ENCODE results near the gene CDK14.

CDK14 gene

DNA sequence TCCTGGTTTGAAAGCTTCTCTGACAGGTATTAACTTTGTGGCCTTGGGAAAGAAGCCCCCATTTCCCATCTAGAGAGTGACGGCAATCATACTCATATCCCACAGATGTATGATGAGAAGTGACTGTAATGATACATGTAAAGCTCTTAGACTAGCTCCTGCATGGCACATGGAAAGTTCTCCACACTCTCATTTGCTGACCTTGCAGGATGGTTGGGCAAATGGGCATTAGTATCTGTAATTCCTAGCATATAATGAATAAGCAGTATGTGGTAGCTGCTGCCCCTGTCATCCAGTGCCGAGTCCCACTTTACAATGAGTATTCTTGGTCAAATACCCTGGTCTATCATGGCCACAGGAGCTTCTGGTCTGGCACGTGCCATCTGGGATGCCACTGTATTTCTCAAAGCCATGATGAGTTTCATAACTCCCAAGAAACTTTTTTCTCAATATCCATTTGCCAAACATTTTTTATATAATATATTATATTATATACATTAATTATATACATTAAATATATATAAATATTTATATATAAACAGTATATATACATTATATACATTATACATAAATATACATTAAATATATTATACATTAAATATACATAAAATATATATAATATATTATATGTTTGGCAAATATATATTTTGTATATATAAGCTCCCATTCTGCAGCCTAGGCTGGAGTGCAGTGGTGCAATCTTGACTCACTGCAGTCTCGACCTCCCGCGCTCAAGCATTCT is 561.6 kb downstream of the CDK14 start:
- H3K27ac ChIP-seq = no peak overlapping the region
- no peaks in the 10 kb centered on the region for H3K9me3 ChIP-seq (ENCODE audit: severe bottlenecking)
- no peak for DNase-seq
- TF ChIP-seq, protein P1, sequence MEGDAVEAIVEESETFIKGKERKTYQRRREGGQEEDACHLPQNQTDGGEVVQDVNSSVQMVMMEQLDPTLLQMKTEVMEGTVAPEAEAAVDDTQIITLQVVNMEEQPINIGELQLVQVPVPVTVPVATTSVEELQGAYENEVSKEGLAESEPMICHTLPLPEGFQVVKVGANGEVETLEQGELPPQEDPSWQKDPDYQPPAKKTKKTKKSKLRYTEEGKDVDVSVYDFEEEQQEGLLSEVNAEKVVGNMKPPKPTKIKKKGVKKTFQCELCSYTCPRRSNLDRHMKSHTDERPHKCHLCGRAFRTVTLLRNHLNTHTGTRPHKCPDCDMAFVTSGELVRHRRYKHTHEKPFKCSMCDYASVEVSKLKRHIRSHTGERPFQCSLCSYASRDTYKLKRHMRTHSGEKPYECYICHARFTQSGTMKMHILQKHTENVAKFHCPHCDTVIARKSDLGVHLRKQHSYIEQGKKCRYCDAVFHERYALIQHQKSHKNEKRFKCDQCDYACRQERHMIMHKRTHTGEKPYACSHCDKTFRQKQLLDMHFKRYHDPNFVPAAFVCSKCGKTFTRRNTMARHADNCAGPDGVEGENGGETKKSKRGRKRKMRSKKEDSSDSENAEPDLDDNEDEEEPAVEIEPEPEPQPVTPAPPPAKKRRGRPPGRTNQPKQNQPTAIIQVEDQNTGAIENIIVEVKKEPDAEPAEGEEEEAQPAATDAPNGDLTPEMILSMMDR (IDR thresholded peaks at IDR 0.05; ENCODE audit: low read depth, low read length) = no peak
- H3K4me3 ChIP-seq (ENCODE audit: low read depth, low read length) = no peak overlapping the region
- H3K36me3 ChIP-seq = no peaks in the 10 kb centered on the region
- no peaks in the 10 kb centered on the region for H3K27me3 ChIP-seq (ENCODE audit: insufficient read depth, low read depth, severe bottlenecking)

DNA sequence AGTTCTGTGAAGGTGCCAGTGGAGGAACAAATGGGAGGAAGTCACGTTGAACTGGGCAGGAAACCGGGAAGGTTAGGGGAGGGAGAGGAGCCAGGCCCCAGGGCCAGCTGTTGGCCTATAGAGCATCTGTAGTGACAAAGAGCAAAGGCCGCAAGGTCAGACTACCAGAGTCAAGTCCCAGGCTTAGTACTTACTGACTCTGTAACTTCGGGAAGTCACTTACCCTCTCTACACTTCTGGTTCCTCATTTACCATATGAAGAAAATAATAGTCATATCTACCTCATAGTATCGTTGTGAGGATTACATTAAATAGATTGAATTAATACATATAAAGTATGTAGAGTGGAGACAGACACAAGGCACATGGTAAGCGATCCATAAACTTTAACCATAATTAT is 566.3 kb downstream of the CDK14 start:
- Histone ChIP-seq H3K36me3 (no peaks in the 10 kb centered on the region), H3K27ac (no peak overlapping the region), H3K9me3 (ENCODE audit: severe bottlenecking) (no peaks in the 10 kb centered on the region), H3K27me3 (ENCODE audit: insufficient read depth, low read depth, severe bottlenecking) (no peaks in the 10 kb centered on the region), H3K4me3 (ENCODE audit: low read depth, low read length) (no peak overlapping the region)
- DNase-seq = no peak
- TF ChIP-seq, protein P1 (IDR thresholded peaks at IDR 0.05; ENCODE audit: low read depth, low read length) = no peak

- TF ChIP-seq, protein P1 (IDR thresholded peaks at IDR 0.05; ENCODE audit: low read depth, low read length) = no peak
- H3K27me3 ChIP-seq (ENCODE audit: insufficient read depth, low read depth, severe bottlenecking) = no peaks in the 10 kb centered on the region
- H3K36me3 ChIP-seq = no peaks in the 10 kb centered on the region
- H3K27ac ChIP-seq = no peak overlapping the region
- H3K9me3 ChIP-seq (ENCODE audit: severe bottlenecking) = no peaks in the 10 kb centered on the region
- no peak overlapping the region for H3K4me3 ChIP-seq (ENCODE audit: low read depth, low read length)
- no peak for DNase-seq
These were observed 568.4 kb downstream of the CDK14 start for GRCh38 chr7:91164506-91164905.

DNA sequence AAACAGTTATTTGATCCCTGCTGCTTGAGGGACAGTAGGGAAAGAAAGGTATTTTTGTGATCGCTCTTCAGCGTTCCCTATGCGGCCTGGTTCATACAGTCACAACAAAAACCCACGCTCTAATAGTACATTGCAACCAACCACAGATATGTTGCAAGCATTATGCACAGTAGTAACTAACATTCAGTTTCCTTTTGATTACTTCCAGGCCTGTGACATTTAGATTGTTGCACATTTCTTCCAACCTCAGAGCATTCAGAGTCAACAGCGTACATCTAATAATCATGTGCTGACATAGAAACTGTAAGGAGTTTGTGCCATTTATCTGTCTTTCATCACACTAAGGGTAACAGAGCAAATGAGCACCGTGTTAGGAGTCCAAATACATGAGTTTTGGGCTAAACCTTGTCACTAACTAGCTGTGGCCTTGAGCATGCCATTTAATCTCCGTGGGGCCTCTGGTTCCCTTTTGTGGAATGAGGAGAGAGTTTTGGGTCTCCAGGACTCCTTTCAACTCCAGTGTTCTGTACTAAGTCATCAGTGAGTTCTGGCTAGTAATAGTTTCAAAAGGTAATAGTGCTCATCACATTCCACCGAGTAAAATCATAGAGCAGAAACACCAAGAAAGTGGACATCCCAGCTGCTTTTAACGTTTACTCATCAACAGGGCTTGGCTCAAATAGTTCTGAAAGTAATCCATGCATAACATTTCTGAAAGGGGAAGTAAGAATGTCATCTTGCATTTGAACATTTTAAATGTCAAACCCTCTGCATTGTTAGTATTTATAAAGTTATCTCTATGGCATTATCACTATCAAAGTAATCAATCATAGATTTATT is 569.1 kb downstream of the CDK14 start:
- H3K36me3 ChIP-seq = no peaks in the 10 kb centered on the region
- TF ChIP-seq, protein P1 (IDR thresholded peaks at IDR 0.05; ENCODE audit: low read depth, low read length) = no peak
- H3K4me3 ChIP-seq (ENCODE audit: low read depth, low read length) = no peak overlapping the region
- H3K9me3 ChIP-seq (ENCODE audit: severe bottlenecking) = no peaks in the 10 kb centered on the region
- no peak for DNase-seq
- H3K27me3 ChIP-seq (ENCODE audit: insufficient read depth, low read depth, severe bottlenecking) = no peaks in the 10 kb centered on the region
- H3K27ac ChIP-seq = no peak overlapping the region

- TF ChIP-seq, protein P1 (IDR thresholded peaks at IDR 0.05; ENCODE audit: low read depth, low read length) = no peak
- H3K9me3 ChIP-seq (ENCODE audit: severe bottlenecking) = no peaks in the 10 kb centered on the region
- no peak for DNase-seq
These were observed 569.7 kb downstream of the CDK14 start for GRCh38 chr7:91165846-91166230.

More at GRCh38 chr7:91165846-91166230, 569.7 kb downstream of the CDK14 start:
- H3K36me3 ChIP-seq = no peaks in the 10 kb centered on the region
- H3K4me3 ChIP-seq (ENCODE audit: low read depth, low read length) = no peak overlapping the region
- H3K27ac ChIP-seq = no peak overlapping the region
- H3K27me3 ChIP-seq (ENCODE audit: insufficient read depth, low read depth, severe bottlenecking) = no peaks in the 10 kb centered on the region
